NCI-H1417 treated with DMSO at 0.1 percent for 48 hours (cell line): ENCODE measurements around the gene C1QTNF1.

ENCODE experiments used
- DNase-seq: peaks from one replicate; lab custom pipeline; 2025; lab: John Stamatoyannopoulos, UW

Gene C1QTNF1

DNA sequence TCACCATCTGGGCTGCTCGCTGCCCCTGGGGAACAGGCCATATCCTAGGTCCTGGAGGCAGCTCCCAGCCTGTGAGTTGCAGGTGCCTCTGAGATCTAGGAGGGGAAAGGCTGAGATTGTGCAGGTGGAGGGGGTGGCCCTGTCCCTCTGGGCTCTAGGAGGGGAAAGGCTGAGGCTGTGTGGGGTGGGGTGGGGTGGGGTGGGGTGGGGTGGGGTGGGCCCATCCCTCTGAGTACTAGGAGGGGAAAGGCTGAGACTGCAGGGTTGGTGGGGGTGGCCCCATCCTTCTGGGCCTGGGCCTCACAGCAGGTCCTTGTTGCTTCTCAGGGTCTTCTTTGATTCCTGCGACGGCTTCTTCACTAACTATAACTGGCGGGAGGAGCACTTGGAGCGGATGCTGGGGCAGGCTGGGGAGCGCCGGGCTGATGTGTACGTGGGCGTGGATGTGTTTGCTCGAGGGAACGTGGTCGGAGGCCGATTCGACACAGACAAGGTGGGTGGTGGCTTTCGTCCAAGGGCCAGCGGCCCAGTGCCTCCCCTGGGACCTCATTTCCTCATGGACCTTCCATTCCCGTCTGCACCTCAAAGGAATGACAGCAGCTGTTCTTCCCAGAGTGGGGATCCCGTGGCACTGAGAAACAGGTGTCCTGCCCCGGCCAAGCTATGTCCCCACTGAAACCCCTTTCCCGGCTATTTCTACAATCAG lies 57.8 kb downstream of the C1QTNF1 start:
- DNase-seq: no peak

DNA sequence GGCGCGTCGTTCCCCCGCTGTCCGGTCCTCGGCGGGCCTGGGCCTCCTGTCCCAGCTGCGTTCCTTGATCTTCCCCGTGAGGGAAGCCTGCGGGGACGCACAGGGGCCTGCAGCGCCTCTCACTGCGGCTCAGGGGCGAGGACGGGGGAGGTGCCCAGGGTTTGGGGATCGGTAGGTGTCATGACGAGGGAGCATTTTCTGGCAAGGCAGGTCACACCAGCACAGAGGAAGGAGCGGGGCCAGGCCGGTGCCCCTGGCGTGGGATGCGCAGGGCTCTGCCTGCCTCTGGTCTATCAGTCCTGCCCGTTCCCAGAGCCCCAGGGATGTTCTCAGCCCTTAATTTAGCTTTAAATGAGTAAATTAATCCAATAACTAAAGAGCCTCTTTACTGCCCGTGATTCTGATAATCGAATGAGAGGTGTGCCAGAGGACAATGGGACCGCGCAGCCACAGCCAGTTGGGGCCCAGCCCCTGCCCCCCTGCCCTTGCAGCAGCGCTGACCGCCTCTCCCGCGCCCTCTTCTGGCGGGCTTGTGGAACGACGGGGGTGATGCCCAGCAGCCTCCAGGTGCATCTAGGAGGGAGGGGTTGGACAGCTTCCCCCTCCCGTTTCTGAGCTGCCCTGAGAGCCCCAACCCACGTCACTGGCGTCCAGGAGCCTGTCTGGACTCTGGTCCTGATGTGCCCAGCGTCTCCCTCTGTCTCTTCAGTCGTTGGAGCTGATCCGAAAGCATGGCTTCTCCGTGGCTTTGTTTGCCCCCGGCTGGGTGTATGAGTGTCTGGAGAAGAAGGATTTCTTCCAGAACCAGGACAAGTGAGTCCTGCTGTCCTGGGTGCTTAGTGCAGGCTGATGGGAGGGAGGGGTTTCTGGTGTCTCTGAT lies 58.6 kb downstream of the C1QTNF1 start:
- no peak for DNase-seq

DNA sequence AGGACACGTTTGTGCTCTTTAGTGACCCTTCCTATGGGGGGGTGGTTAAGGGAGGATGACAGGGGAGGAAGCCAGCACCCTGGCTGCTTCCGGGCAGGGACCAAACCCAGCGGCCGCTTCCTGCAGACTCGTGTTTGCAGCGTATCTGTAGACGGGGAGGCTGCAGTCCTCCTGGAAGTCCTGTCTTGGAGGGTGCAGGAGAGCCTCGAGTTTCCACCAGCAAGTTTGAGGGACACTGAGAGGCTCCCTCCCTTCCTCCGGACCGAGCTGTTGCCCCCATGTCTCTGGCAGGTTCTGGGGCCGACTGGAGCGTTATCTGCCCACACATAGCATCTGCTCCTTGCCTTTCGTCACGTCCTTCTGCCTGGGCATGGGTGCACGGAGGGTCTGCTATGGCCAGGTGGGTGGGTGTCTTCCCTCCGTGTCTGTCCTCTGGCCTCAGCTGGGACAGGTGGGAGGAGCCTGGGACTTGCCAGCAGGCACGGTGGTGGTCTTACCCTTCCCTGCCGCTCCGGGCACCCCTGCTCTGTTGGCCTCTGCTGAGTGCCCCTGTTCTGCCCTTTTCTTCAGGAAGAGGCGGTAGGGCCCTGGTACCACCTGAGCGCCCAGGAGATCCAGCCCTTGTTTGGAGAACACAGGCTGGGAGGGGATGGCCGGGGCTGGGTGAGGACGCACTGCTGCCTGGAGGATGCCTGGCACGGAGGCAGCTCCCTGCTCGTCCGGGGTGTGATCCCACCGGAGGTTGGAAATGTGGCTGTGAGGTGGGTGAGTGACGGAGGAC lies 59.4 kb downstream of the C1QTNF1 start:
- no peak for DNase-seq

- DNase-seq: no peak
Measured at GRCh38 chr17:79084291-79085153, 60.6 kb downstream of the C1QTNF1 start.

GRCh38 chr17:79085154-79085920 lies 61.4 kb downstream of the C1QTNF1 start:
- no peak for DNase-seq

DNA sequence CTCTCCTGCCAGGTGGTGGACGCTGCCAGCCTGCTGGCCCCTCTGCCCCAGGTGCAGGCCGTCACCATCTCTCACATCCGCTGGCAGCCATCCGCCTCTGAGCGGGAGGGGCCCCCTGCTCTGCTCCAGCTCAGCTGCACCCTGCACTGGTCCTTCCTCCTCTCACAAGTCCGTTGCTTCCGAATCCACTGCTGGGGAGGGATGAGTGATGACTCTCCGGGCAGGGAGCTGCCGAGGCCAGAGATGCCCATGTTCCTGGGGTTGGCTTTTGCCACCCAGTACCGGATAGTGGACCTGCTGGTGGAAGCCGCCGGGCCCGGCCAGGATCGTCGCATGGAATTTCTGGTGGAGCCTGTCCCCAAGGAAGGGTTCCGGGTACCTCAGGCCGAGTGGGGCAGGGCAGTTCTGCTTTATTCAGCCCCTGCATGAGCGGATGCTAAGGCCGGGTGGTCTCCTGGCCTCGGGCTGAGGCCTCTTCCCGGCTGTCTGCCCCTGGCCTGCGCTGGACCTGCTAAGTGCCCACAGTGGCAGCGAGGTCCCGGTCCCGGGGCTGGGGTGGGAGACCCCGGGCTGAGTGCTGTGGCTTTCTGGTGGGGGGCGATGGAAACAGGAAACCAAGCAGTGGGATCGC lies 62.1 kb downstream of the C1QTNF1 start:
- DNase-seq: no peak

DNA sequence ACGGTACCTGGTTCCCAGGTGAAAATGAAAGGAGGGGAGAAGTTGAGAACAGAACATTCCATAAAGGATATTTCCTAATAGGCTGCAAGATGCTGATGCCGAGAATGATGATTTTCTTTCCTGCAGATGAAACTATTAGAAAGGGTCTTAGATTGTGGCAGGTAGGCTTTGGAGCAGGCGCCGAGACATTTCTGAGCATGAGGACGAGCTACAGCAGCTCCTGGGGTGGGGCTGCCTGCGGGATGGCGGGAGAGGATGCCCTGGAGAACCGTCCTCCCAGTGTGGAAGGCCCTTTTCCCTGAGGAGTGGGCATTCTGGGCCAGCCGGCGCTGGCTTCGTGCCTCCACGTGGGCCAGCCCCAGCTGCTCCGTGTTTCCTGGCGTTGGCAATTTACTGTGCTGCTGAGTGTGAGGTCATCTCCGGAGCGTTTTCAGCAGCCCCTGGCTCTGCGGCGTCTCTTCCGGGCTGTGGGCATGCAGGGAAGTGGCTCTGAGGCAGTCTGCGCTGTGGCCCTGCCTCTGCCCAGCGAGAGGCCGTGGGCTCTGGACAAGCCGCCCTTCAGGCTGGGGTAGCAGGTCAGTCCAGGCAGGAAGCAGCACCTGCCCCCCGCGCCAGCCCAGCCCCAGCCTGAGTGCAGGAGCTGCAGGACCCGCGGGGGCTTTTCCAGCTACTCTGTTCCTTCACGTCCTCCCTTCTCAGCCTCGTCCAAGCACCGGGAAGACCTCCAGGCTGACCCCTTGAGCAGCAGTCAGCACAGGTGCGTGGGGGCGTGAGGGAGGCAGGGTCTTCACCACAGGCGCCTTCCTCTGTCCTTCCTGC lies 62.8 kb downstream of the C1QTNF1 start:
- no peak for DNase-seq

DNA sequence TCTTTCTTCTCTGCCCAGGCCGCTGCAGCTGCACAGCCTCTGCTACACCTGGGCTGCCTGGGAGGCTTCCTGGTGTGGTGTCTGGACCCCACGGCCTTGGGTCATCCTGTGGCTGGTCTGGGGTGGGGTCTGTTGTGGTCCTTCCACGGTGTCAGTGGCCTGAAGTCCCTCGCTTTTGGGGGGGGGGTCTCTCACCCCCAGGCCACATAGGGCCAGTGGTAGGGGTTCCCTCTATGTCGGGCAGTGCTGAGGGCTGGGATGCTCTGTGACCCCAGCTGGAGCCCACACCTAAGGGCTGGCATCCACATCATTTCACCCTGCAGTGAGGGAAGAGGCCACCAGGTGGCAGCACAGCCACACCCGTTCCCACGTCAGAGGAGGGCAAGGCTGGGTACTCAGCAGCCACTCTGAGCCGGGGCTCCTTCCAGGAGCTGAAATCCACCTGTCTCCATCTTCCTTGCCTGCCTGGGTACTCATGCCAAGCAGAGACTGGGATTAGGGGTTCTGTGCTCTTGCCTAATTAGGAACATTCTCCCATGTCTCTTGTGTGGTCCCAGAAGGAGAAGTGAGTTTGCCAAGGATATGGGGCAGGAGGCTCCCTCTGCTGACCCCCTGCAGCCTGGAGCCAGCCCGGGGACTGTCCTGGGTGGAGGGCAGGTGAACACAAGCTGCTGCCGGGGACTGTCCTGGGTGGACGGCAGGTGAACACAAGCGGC lies 63.6 kb downstream of the C1QTNF1 start:
- DNase-seq: peak; percentile 14

- no peak for DNase-seq
Measured at GRCh38 chr17:79088247-79088996, 64.5 kb downstream of the C1QTNF1 start.

- no peak for DNase-seq
Measured at GRCh38 chr17:79088997-79089328, 65.0 kb downstream of the C1QTNF1 start.

GRCh38 chr17:79089720-79090442 lies 65.9 kb downstream of the C1QTNF1 start:
- DNase-seq: no peak

GRCh38 chr17:79090443-79091225 lies 66.7 kb downstream of the C1QTNF1 start:
- no peak for DNase-seq

DNA sequence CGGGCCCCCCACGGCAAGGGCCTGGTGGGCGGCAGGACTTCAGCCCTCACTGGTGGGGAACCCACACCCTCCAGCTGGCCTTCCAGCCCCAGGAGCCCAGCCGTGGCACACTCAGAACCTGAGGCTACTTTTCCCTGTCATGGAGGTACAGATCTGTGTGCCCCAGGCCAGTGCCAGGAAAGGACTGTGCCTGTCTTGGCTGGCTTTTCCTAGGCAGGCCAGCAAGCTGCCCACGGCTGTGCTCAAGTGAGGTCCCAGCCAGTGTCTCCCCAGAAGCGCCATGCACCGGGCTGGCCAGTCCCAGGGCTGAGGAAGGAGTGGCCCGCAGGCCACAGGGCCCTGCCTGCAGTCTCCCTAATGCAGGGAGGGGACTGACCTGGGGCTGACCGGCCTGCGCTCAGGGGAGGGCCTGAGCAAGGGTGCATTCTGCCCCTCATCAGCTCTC lies 67.3 kb downstream of the C1QTNF1 start:
- DNase-seq: no peak

- DNase-seq: no peak
Measured at GRCh38 chr17:79092567-79092966, 68.6 kb downstream of the C1QTNF1 start.

- DNase-seq: no peak
Measured at GRCh38 chr17:79093270-79093669, 69.3 kb downstream of the C1QTNF1 start.

GRCh38 chr17:79094261-79094660 lies 70.3 kb downstream of the C1QTNF1 start:
- no peak for DNase-seq
